ENCODE measurements around the gene ANKRD28.

The ANKRD28 gene

DNA sequence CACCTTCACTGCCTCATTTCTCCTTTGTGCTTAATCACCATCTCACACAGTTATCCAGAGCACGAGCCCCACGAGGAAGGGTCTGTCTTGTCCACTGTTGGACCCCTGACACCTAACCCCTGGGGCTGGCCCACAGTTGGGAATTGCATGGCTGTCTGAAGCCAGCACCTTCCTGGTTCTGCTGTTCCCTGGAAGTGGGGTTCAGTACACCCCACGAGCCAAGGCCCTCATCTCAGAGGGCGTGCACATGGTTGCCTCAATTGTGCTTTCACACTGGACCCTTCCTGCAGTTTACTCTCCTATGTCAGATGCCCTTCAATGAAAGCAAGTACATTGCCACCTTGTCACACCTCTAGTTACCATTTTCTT, 165.6 kb downstream of the ANKRD28 start:
- H3K36me3 ChIP-seq (ENCODE audit: control insufficient read depth in 1 of 2, insufficient read depth in 2 of 2, low read depth in 1 of 2, low read length in 2 of 2): no peaks in the 10 kb centered on the region
- H3K79me1 ChIP-seq (replicated peaks; ENCODE audit: low read length, poor library complexity, severe bottlenecking): peaks cover 14% of the 10 kb centered on the region
- H2BK15ac ChIP-seq (ENCODE audit: low read depth, poor library complexity, severe bottlenecking): peak overlapping the region; percentile 31
- H4K8ac ChIP-seq (ENCODE audit: low read length): peak overlapping the region; percentile 79
- H3K27ac ChIP-seq (ENCODE audit: low read length, poor library complexity, severe bottlenecking): no peak overlapping the region
- H3K4me1 ChIP-seq (ENCODE audit: control insufficient read depth, insufficient read depth, low read depth, low read length): peaks cover 23% of the 10 kb centered on the region
- H3K4me3 ChIP-seq (ENCODE audit: insufficient read depth in 1 of 2, low read depth in 1 of 2, low read length in 2 of 2): no peak overlapping the region
- H3K27me3 ChIP-seq (ENCODE audit: control insufficient read depth in 1 of 2, insufficient read depth in 1 of 2, low read length in 2 of 2): no peaks in the 10 kb centered on the region
- no peak overlapping the region for H3K9ac ChIP-seq (ENCODE audit: low read length)
- no peak overlapping the region for H3K4me2 ChIP-seq (ENCODE audit: low read length, poor library complexity, severe bottlenecking)
- no peaks in the 10 kb centered on the region for H3K9me3 ChIP-seq (ENCODE audit: control insufficient read depth, low read length)
- H3K14ac ChIP-seq (ENCODE audit: low read length in 2 of 2): no peak overlapping the region
- no peak overlapping the region for H2AFZ ChIP-seq (ENCODE audit: low read depth, low read length)
- H3K23ac ChIP-seq (ENCODE audit: low read length in 2 of 2): peak overlapping the region in 1 of 2 experiments; percentile 3
- H3K18ac ChIP-seq (ENCODE audit: low read depth in 1 of 2, low read length in 2 of 2): peak overlapping the region; percentile 48 to 73
- no peak for DNase-seq
- peak overlapping the region; percentile 53 to 86 for H2BK12ac ChIP-seq (ENCODE audit: low read length in 2 of 2)
- peak overlapping the region; percentile 35 to 68 for H3K4ac ChIP-seq (ENCODE audit: low read depth in 1 of 2, low read length in 2 of 2)
- peak overlapping the region; percentile 33 for H2AK5ac ChIP-seq (ENCODE audit: low read length, severe bottlenecking)
- peak overlapping the region; percentile 64 for H2BK120ac ChIP-seq (ENCODE audit: low read depth, low read length)
- H4K91ac ChIP-seq (ENCODE audit: low read length): peak overlapping the region; percentile 48
- WGBS: 98% methylated on average over 4 of the region's 4 CpGs
- no peak overlapping the region for H2BK5ac ChIP-seq (ENCODE audit: low read depth, low read length, poor library complexity, severe bottlenecking)

DNA sequence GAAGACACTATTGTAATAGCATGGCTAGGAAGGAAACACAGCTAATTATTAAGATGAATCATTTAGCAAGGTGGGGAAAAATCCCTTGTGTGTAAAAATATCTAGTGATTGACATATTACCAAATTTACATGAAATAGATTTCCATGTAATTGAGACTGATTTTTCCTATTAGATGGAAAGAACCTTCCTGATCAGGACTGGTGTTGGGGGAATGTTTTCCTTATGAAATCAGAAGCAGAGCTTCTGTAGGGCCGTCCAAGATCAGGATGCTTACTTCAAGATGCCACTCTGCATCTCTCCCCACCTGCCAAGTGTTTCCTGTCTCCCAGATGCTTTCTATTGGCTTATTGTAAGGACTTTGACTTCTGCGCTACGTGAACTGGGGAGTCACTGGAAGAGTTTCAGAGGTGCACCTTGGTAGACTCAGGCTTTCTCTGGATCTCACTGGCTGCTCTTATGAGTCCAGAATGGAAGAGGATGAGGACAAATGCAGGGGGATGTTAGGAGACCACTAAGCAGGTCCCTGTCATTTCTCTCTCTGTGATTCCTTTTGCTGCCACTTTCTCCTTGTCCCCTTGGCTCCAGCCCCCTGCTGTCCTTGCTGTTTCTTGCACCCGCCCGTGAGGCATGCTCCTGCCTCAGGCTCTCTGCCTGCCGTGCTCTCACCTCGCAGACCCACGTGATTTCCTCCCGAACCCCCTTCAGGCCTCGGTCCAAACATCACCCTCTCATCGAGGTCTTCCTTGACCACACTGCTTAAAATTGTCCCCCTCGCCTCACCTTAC, 166.2 kb downstream of the ANKRD28 start:
- Histone ChIP-seq H3K9me3 (ENCODE audit: control insufficient read depth, low read length) (no peaks in the 10 kb centered on the region), H3K27ac (ENCODE audit: low read length, poor library complexity, severe bottlenecking) (peak overlapping the region; percentile 19), H4K8ac (ENCODE audit: low read length) (peak overlapping the region; percentile 79), H2BK15ac (ENCODE audit: low read depth, poor library complexity, severe bottlenecking) (peak overlapping the region; percentile 83), H3K18ac (ENCODE audit: low read depth in 1 of 2, low read length in 2 of 2) (peak overlapping the region; percentile 48 to 82), H3K9ac (ENCODE audit: low read length) (peak overlapping the region; percentile 88), H2BK5ac (ENCODE audit: low read depth, low read length, poor library complexity, severe bottlenecking) (no peak overlapping the region), H3K4me1 (ENCODE audit: control insufficient read depth, insufficient read depth, low read depth, low read length) (peaks cover 21% of the 10 kb centered on the region), H3K27me3 (ENCODE audit: control insufficient read depth in 1 of 2, insufficient read depth in 1 of 2, low read length in 2 of 2) (no peaks in the 10 kb centered on the region), H3K79me1 (replicated peaks; ENCODE audit: low read length, poor library complexity, severe bottlenecking) (peaks cover 12% of the 10 kb centered on the region), H3K23ac (ENCODE audit: low read length in 2 of 2) (peak overlapping the region in 1 of 2 experiments; percentile 3), H2AFZ (ENCODE audit: low read depth, low read length) (no peak overlapping the region), H2AK5ac (ENCODE audit: low read length, severe bottlenecking) (peak overlapping the region; percentile 33), H3K14ac (ENCODE audit: low read length in 2 of 2) (no peak overlapping the region), H4K91ac (ENCODE audit: low read length) (peak overlapping the region; percentile 48), H3K4me2 (ENCODE audit: low read length, poor library complexity, severe bottlenecking) (no peak overlapping the region), H2BK120ac (ENCODE audit: low read depth, low read length) (no peak overlapping the region), H3K36me3 (ENCODE audit: control insufficient read depth in 1 of 2, insufficient read depth in 2 of 2, low read depth in 1 of 2, low read length in 2 of 2) (no peaks in the 10 kb centered on the region), H3K4me3 (ENCODE audit: insufficient read depth in 1 of 2, low read depth in 1 of 2, low read length in 2 of 2) (no peak overlapping the region), H3K4ac (ENCODE audit: low read depth in 1 of 2, low read length in 2 of 2) (peak overlapping the region; percentile 35 to 68), H2BK12ac (ENCODE audit: low read length in 2 of 2) (peak overlapping the region; percentile 53 to 86)
- peak; percentile 27 for DNase-seq
- WGBS: 71% methylated on average over 12 of the region's 12 CpGs

DNA sequence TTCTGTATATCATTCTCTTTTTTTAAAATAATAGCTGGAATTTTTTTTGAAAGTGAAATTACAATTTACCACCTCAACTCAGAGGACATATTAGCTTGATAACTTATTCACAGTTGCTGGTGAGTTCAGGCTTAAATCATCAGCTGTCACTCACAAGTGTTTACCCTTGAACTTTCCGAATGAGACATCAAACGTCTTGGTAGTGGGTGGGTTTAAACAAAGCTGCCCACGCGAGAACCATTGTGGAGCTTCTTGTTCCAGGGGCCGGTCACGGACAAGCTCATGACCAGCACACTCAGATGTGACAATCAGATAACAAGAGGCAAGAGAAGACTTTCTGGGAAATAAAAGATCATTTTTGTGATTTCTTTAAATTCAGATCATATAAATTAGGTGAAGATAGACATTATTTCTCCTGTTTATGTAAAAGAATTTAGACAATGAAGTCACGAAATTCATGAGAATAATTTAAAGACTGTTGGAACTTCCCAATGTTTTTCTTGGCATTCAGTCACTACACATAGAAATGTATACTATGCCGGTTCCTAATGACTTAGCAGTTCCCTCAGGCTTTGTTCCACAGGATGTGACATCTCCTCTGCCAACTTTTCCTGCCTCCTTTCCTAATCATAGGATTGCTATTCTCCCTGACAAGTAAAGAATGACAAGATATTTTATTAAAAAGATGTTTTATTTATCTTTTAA, 167.0 kb downstream of the ANKRD28 start:
- no peak overlapping the region for H2BK12ac ChIP-seq (ENCODE audit: low read length in 2 of 2)
- H3K9ac ChIP-seq (ENCODE audit: low read length): peak overlapping the region; percentile 88
- H3K79me1 ChIP-seq (replicated peaks; ENCODE audit: low read length, poor library complexity, severe bottlenecking): peaks cover 13% of the 10 kb centered on the region
- H2BK120ac ChIP-seq (ENCODE audit: low read depth, low read length): no peak overlapping the region
- H3K27ac ChIP-seq (ENCODE audit: low read length, poor library complexity, severe bottlenecking): peak overlapping the region; percentile 86
- H3K4me1 ChIP-seq (ENCODE audit: control insufficient read depth, insufficient read depth, low read depth, low read length): peaks cover 15% of the 10 kb centered on the region
- H3K9me3 ChIP-seq (ENCODE audit: control insufficient read depth, low read length): no peaks in the 10 kb centered on the region
- no peak overlapping the region for H4K8ac ChIP-seq (ENCODE audit: low read length)
- no peak overlapping the region for H4K91ac ChIP-seq (ENCODE audit: low read length)
- no peak overlapping the region for H2BK15ac ChIP-seq (ENCODE audit: low read depth, poor library complexity, severe bottlenecking)
- no peak overlapping the region for H3K23ac ChIP-seq (ENCODE audit: low read length in 2 of 2)
- H3K4me2 ChIP-seq (ENCODE audit: low read length, poor library complexity, severe bottlenecking): peak overlapping the region; percentile 44
- H2BK5ac ChIP-seq (ENCODE audit: low read depth, low read length, poor library complexity, severe bottlenecking): peak overlapping the region; percentile 49
- H3K27me3 ChIP-seq (ENCODE audit: control insufficient read depth in 1 of 2, insufficient read depth in 1 of 2, low read length in 2 of 2): no peaks in the 10 kb centered on the region
- no peak overlapping the region for H2AK5ac ChIP-seq (ENCODE audit: low read length, severe bottlenecking)
- H3K4me3 ChIP-seq (ENCODE audit: insufficient read depth in 1 of 2, low read depth in 1 of 2, low read length in 2 of 2): peak overlapping the region in 1 of 2 experiments; percentile 58
- no peak overlapping the region for H3K4ac ChIP-seq (ENCODE audit: low read depth in 1 of 2, low read length in 2 of 2)
- DNase-seq: peak; percentile 83
- H2AFZ ChIP-seq (ENCODE audit: low read depth, low read length): no peak overlapping the region
- no peaks in the 10 kb centered on the region for H3K36me3 ChIP-seq (ENCODE audit: control insufficient read depth in 1 of 2, insufficient read depth in 2 of 2, low read depth in 1 of 2, low read length in 2 of 2)
- H3K18ac ChIP-seq (ENCODE audit: low read depth in 1 of 2, low read length in 2 of 2): no peak overlapping the region
- H3K14ac ChIP-seq (ENCODE audit: low read length in 2 of 2): no peak overlapping the region
- 2% methylated on average over 8 of the region's 8 CpGs for WGBS

Measured in mesenchymal stem cell (in vitro differentiated cells and primary cell).